GM23338 (cell line): Measurements from ENCODE around the gene TUBB2A.

ENCODE experiments used
- EZH2 ChIP-seq: fragments of 200-600 bp; sonication (generic); IDR thresholded peaks from one replicate; pipeline ENCODE4 v1.8.0; 2017; ENCODE audit warnings: antibody characterized with exemption, mild to moderate bottlenecking, low read depth; ENCODE audit not compliant: unreplicated experiment
- TF ChIP-seq, protein P1 (sequence below), 2 experiments: fragments of 200-600 bp in 1 of 2; sonication (generic) in 1 of 2; conservative IDR thresholded peaks; 2 replicates each; pipeline versions ENCODE4 v1.5.1 to v1.6.1; 2016 to 2017; ENCODE audit warnings: antibody characterized with exemption in 2 of 2, low read depth in 2 of 2, mild to moderate bottlenecking in 2 of 2, moderate library complexity in 1 of 2
- TF ChIP-seq, protein P2 (sequence below): IDR thresholded peaks from one replicate; pipeline ENCODE4 v1.6.1; 2018; ENCODE audit warnings: antibody characterized with exemption; ENCODE audit not compliant: unreplicated experiment

GRCh38 chr6:3157131-3157933 lies at the start of gene TUBB2A:
- TF ChIP-seq, protein P1, sequence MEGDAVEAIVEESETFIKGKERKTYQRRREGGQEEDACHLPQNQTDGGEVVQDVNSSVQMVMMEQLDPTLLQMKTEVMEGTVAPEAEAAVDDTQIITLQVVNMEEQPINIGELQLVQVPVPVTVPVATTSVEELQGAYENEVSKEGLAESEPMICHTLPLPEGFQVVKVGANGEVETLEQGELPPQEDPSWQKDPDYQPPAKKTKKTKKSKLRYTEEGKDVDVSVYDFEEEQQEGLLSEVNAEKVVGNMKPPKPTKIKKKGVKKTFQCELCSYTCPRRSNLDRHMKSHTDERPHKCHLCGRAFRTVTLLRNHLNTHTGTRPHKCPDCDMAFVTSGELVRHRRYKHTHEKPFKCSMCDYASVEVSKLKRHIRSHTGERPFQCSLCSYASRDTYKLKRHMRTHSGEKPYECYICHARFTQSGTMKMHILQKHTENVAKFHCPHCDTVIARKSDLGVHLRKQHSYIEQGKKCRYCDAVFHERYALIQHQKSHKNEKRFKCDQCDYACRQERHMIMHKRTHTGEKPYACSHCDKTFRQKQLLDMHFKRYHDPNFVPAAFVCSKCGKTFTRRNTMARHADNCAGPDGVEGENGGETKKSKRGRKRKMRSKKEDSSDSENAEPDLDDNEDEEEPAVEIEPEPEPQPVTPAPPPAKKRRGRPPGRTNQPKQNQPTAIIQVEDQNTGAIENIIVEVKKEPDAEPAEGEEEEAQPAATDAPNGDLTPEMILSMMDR (conservative IDR thresholded peaks at IDR 0.05; ENCODE audit: low read depth in 2 of 2): peak in 1 of 2 experiments; percentile 58; a peak in 2 of 4 replicates
- TF ChIP-seq EZH2: no peak
- TF ChIP-seq, protein P2, sequence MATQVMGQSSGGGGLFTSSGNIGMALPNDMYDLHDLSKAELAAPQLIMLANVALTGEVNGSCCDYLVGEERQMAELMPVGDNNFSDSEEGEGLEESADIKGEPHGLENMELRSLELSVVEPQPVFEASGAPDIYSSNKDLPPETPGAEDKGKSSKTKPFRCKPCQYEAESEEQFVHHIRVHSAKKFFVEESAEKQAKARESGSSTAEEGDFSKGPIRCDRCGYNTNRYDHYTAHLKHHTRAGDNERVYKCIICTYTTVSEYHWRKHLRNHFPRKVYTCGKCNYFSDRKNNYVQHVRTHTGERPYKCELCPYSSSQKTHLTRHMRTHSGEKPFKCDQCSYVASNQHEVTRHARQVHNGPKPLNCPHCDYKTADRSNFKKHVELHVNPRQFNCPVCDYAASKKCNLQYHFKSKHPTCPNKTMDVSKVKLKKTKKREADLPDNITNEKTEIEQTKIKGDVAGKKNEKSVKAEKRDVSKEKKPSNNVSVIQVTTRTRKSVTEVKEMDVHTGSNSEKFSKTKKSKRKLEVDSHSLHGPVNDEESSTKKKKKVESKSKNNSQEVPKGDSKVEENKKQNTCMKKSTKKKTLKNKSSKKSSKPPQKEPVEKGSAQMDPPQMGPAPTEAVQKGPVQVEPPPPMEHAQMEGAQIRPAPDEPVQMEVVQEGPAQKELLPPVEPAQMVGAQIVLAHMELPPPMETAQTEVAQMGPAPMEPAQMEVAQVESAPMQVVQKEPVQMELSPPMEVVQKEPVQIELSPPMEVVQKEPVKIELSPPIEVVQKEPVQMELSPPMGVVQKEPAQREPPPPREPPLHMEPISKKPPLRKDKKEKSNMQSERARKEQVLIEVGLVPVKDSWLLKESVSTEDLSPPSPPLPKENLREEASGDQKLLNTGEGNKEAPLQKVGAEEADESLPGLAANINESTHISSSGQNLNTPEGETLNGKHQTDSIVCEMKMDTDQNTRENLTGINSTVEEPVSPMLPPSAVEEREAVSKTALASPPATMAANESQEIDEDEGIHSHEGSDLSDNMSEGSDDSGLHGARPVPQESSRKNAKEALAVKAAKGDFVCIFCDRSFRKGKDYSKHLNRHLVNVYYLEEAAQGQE: no peak
